ENCODE results near the gene HLCS. TPM values are rescaled to one million over a fixed set of nuclear protein-coding genes. Genes with fewer than 3 reads are reported as not detected.

Gene HLCS
- polyA plus RNA-seq, 1 experiment: 16.9 TPM

GRCh38 chr21:36966821-36967768 lies 626 bp upstream of the HLCS start:
- H3K4me3 ChIP-seq (ENCODE audit: low read depth, low read length): peak overlapping the region; percentile 82
- TF ChIP-seq, protein P1, sequence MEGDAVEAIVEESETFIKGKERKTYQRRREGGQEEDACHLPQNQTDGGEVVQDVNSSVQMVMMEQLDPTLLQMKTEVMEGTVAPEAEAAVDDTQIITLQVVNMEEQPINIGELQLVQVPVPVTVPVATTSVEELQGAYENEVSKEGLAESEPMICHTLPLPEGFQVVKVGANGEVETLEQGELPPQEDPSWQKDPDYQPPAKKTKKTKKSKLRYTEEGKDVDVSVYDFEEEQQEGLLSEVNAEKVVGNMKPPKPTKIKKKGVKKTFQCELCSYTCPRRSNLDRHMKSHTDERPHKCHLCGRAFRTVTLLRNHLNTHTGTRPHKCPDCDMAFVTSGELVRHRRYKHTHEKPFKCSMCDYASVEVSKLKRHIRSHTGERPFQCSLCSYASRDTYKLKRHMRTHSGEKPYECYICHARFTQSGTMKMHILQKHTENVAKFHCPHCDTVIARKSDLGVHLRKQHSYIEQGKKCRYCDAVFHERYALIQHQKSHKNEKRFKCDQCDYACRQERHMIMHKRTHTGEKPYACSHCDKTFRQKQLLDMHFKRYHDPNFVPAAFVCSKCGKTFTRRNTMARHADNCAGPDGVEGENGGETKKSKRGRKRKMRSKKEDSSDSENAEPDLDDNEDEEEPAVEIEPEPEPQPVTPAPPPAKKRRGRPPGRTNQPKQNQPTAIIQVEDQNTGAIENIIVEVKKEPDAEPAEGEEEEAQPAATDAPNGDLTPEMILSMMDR (IDR thresholded peaks at IDR 0.05; ENCODE audit: insufficient read depth, low read depth, low read length): no peak
- CTCF ChIA-PET: interaction anchor here (0.9 to 3.5 kb wide), 6 partner anchors 9 to 43 kb away, joined by 3 to 11 read pairs (median 6); no protein-coding TSS in a partner anchor
- DNase-seq (ENCODE audit: low read depth): no peak
- H3K27me3 ChIP-seq (ENCODE audit: control insufficient read depth, insufficient read depth, low read length): no peaks in the 10 kb centered on the region
- POLR2A ChIA-PET: interaction anchor here (0.6 kb wide), 3 partner anchors 13 to 484 kb away, joined by 3 to 4 read pairs (median 3); partner anchors contain the start of gene RIPPLY3
- H3K36me3 ChIP-seq (ENCODE audit: control insufficient read depth, insufficient read depth, low read length): peaks cover 1% of the 10 kb centered on the region; the same call in 1 of the 2 replicates

DNA sequence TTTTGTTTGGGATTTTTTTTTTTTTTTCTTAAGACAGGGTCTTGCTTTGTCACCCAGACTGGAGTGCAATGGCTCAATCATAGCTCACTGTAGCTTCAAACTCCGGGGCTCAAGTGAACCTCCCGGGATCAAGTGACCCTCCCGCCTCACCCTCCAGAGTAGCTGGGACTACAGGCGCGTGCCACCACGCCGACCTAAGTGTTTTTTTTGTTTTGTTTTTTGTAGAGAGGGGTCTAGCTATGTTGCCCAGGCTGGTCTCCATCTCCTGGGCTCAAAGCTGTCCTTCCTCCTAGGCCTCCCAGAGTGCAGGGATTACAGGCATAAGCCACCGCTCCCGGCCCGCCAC lies 776 bp downstream of the HLCS start:
- TF ChIP-seq, protein P1 (IDR thresholded peaks at IDR 0.05; ENCODE audit: insufficient read depth, low read depth, low read length): no peak
- H3K27me3 ChIP-seq (ENCODE audit: control insufficient read depth, insufficient read depth, low read length): no peaks in the 10 kb centered on the region
- H3K36me3 ChIP-seq (ENCODE audit: control insufficient read depth, insufficient read depth, low read length): peaks cover 5% of the 10 kb centered on the region; the same call in 1 of the 2 replicates
- peak overlapping the region; percentile 82 for H3K4me3 ChIP-seq (ENCODE audit: low read depth, low read length)
- POLR2A ChIA-PET: no interaction called here
- CTCF ChIA-PET: interaction anchor here (0.6 to 3.5 kb wide), 9 partner anchors 8 to 1055 kb away, joined by 3 to 11 read pairs (median 3); no protein-coding TSS in a partner anchor
- no peak for DNase-seq (ENCODE audit: low read depth)

DNA sequence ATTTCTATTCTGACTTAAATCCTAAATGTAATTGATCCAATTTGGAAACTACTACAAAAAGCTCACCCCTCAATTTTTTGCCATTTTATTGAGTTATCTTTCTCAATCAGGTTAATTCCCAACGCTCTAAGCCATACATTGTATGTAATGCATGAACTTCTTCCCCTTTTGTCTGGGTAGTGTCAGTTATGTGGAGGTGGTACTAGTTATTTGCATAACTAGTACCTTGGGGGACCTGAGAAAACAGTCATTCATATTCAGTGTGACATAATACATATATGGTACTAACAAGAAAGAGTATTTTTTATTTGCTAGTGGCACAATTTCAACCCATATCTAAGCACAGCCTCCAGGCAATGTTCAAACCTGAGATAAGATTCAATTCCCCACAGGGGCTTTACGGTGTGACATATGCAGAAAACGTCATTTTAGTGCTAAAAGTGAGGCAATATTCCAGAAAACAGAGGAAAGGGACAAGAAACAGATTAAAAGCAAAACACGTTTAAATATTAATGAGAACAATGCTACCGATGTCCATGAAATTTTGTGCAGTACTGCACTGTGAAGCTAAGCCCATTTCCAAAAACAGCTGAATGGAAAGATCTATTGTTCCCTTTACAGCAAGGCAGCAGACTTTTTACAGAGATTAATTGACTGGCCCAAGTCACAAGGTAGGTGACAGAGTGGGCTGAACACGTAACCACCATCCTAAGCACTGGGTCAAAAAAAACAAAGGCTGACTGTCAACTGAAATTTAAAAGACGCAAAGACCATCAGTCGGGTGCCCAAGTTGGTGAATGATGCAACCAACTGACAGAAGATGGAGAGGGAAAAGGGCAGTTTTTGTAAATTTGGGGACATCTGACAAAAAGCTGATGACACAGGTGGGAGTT lies 1.4 kb downstream of the HLCS start:
- POLR2A ChIA-PET: no interaction called here
- no peak for DNase-seq (ENCODE audit: low read depth)
- Histone ChIP-seq H3K27me3 (ENCODE audit: control insufficient read depth, insufficient read depth, low read length) (no peaks in the 10 kb centered on the region), H3K36me3 (ENCODE audit: control insufficient read depth, insufficient read depth, low read length) (peaks cover 5% of the 10 kb centered on the region; the same call in 1 of the 2 replicates), H3K4me3 (ENCODE audit: low read depth, low read length) (no peak overlapping the region; the same call in 1 of the 2 replicates)
- TF ChIP-seq, protein P1 (IDR thresholded peaks at IDR 0.05; ENCODE audit: insufficient read depth, low read depth, low read length): no peak
- CTCF ChIA-PET: interaction anchor here (0.6 to 3.5 kb wide), 8 partner anchors 8 to 1055 kb away, joined by 3 to 11 read pairs (median 3); no protein-coding TSS in a partner anchor

GRCh38 chr21:36964398-36964797 lies 2.1 kb downstream of the HLCS start:
- TF ChIP-seq, protein P1 (IDR thresholded peaks at IDR 0.05; ENCODE audit: insufficient read depth, low read depth, low read length): no peak
- no peak for DNase-seq (ENCODE audit: low read depth)
- no peaks in the 10 kb centered on the region for H3K27me3 ChIP-seq (ENCODE audit: control insufficient read depth, insufficient read depth, low read length)
- ChIA-PET CTCF (interaction anchor here (3.5 kb wide), 1 partner anchor 26 kb away, joined by 11 read pairs; no protein-coding TSS in a partner anchor), POLR2A (no interaction called here)
- peaks cover 4% of the 10 kb centered on the region; the same call in 1 of the 2 replicates for H3K36me3 ChIP-seq (ENCODE audit: control insufficient read depth, insufficient read depth, low read length)
- no peak overlapping the region for H3K4me3 ChIP-seq (ENCODE audit: low read depth, low read length)

All from BJ (cell line).